Measurements from ENCODE around the gene GNB1L.

GNB1L gene

DNA sequence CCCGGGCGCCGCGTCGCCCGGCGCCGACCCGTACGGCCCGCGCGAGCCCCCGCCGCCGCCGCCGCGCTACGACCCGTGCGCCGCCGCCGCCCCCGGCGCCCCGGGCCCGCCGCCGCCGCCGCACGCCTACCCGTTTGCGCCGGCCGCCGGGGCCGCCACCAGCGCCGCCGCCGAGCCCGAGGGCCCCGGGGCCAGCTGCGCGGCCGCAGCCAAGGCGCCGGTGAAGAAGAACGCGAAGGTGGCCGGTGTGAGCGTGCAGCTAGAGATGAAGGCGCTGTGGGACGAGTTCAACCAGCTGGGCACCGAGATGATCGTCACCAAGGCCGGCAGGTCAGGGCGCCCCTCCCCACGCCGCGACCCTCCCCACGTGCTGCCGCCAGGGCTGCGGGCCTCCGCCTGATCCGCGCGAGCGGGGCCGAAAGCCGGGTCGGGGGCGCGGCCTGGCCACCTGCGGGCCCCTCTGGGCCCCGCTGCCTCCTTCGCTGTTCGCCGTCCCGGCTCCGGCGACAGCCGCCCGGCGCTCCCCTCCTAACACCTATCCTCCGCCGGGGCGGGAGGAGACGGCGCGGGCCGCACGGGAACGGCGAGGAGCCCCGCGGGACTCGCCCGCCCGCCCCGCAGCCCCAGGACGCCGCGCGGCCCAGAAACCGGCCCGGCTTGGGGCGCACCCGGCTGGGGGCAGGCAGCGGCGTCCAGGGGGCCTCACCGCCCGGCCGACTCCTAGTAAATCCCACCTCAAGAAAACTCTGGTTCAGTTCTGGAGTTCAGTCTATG, 93.5 kb downstream of the GNB1L start:
- no peak for DNase-seq (ENCODE audit: low read depth)

DNA sequence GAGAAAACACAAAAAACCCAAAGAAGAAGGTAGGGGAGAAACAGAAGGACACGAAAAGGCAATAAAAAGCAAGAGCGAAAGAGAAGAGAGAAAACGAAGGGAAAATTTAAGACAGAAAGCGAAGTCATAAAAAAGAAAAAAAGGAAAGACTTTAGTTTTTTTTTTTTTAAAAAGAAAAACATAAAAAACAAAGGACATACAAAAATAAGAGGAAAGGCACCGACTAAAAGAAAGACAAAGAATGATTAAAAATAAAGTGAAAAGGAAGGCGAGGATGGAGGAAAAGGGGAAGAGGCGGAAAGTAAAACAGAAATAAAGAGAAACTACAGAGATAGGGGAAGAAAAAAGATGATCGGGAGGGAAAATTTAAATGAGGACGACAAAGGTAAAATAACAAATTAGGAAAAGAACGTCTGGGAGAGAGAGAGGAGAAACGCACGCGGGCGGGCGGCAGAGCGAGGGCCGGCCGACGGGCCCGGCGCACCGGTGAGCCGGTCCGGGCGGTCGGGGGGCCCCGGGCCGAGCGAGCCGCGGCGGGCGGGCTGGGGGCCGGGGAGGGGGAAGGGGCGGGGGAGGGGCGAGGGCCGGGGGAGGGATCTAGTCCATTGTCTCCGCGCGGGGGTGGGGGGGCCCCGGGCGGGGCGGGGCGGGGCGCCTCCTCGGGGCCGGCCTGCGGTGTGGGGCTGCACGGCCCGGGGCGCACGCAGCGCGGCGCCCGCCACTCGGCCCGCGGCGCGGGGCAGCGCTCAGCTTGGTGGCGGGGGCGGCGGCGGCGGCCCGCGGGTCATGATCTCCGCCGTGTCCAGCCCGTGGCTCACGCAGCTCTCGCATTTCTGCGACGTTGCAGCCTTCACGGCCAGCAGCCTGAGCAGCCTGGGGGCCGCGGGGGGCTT, 94.4 kb downstream of the GNB1L start, which contains the start of gene TBX1:
Gene TBX1 (plus strand): TSS at position 721 of the 893 bp plus-strand sequence. CDS start 66 bp downstream, at position 787.
- no peak for DNase-seq (ENCODE audit: low read depth)

DNA sequence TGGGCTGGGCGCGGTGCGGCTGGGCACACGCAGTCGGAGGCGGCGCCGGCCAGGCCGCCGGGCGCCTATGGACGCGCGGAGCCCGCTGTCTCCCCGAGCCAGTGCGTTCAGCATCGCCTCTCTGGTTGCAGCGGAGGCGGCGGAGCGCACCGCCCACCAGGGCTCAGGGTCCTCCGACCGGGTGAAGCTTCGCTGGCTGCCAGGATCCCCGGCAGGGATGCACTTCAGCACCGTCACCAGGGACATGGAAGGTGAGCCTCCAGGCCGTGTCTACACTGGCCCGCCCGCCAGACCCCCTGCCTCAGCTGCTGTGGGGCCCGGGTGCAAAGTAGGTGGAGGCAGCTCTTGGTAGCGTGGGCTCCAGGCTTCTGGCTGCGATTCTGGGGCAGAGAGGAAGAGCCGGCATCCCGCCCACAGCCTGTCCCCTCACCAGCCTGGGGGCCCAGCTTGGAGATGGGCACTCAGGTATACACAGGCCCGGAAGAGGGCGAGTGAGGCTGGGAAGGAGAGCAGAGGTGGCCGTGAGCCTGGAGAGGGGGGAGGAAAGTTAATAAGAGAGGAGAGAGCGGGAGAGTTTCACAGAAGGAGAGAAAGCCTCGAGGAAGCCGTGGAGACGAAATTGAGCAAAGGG, 95.1 kb downstream of the GNB1L start:
- DNase-seq (ENCODE audit: low read depth): no peak

DNA sequence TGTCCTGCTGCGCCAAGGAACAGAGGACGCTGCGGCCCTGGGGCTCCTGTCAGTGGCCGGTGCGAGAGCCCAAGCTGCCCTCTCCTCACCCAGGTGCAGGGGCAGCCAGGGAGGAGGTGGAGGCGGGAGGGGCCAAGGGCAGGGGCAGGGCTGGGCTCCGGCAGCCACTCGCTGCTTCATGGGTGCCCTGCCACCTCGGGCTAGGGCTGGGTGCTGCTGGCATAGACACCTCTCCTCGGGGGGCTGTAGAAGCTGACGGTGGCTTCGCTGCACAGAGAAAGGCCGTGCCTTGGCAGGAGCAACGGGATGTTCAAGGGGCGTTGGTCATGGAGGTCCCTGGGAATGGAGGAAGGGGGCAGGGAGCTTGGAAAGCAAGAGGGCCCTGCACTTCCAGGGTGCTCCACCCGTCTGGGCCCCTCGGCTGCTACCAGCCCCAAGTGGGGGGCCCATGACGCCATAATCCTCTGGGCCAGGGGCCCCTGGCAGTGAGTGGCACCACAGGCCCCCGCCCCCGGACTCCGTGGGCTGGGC, 95.7 kb downstream of the GNB1L start:
- no peak for DNase-seq (ENCODE audit: low read depth)

DNA sequence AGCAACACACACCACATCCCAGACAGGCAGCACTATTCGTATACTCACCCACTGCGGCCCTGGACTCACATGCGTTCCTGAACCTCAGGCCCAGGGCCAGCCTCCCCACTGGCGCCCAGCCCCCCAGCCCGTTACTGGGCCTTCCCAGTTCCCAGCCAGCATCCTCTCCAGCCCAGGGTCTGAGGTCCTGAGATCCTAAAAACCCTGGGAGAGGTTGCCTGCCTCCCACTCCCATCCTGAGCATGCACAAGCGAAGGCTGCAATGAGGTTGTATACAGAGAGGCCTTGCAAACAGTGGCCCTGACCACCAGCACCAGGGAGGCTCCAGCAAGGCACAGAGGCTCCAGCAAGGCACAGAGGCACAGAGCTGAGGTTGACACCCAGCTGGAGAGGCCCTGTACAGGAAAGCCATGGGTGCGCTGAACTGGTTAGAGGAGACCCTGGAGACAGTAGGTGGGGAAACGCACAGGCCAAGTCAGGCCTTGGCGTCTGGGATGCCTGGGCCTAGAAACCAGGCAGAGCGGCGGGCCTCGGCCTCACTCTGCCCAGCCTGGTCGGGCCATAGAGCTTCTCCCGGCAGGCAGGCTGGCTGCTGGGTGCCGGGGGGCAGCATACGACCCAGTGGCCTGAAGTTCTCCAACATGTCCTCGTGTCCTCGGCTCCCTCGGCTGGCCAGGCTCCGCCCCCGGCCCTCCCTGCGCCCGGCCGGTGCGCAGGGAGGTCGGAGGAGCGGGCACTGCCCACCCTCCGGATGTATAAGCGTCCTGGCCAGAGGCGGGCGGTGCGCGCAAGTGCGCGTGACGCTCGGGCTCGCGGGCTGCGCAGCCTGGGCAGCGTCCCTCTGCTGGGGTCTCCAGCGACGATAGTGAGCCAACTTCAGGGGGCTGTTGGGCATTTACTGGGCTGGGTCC, 96.4 kb downstream of the GNB1L start:
- no peak for DNase-seq (ENCODE audit: low read depth)

DNA sequence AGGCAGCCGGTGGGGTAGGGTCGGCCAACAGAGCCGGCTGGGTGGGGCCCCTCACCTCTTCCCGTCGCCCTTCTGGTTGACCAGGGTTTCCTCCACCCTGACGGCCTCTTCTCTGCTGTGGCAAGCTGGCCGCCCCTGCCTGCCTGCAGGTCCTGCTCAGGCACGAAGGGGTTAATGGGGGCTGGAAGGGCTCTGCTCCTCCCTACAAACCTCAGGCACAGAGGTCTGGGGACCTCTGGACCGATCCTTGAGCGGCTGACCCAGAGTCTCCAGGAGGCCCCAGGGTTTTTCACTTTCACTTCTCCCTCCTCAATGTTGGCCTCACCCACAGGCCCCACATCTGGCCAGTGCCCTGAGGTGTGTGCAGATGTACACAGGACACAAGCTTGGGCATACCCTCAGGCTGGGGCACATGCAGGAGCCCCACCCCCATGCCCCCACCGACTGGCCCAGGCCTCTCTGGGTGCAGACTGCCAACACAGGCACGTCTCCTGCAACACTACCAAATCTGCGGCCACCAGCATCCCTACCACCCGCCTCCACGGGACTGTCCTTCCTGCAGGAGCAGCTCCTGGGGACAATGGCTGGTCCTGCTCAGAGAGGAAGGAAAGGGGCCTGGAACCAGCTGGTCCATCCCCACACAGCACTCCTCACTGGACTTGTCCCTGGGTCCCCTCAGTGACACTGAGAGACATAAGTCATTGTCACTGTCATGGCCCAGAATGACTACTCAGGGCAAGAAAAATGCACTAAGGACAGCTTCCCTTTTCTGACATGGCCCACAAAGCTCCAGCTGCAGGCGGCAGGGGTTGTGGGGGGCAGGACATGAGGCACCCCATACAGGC, 97.3 kb downstream of the GNB1L start:
- no peak for DNase-seq (ENCODE audit: low read depth)

DNA sequence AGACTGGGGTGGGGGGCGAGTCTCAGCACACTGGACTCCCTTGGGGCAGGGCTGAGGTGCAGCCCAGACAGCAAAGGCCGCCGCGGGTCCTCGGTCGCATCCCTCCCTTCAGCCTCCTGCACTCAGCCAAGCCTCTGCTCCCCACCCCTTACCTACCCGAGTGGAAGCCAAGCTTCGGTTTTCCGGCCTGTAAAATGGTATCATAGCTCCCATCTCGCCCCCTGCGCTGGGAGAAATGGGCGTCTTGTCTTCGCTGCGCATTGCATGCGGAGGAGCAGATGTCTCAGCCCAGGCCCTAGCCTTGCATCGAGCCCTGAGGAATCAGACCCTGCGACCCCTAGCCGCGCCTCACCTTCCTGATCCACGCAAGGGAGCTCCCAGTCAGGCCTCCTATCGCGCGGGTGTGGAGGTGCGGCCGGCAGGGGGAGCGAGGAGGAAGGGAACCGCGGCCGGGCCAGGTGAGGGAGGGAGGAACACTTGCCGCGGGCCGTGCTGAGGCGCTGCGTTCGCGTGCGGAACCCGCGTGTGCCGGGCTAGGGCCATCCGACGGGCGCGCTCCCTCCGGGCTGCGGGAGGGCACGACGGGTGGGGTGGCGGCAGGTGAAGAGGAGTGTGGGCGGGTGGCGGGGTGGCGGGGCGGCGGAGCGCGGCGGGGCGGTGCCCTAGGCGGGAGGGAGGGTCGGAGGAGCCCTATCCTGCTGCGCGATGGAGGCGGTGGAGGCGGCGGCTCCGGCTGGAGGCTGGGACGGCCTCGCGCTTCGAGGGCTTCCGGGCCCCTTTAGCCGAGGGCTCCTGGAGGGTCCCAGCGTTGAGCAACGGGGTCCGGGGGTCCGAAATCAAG, 98.2 kb downstream of the GNB1L start:
- DNase-seq (ENCODE audit: low read depth): peak; percentile 57

DNA sequence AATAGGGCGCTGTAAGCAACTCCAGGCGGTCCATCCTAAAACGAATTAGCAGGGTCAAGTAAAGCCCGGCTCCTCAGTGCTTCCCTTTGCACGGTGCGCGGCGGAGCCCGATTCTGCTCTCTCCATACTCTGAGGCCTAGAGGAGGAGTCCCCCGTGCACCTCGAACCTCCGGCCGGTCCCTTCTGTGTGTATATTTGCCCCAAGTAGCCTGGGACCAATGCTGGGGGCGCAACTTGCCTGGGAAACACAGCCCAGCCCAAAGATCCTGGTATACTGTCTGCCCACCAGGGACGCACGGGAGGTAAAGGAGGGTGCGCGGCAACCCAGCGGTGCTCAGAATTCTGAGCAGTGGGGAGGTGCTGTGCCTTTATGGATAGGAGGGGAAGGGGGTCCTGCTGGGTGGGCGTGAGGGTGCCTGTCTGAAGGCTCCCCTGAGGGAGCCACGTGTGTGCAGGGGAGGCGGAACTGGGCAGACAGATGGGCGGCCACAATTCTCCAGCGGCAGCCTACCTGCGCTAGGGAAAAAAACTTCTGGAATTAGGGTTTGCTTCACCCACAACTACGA, 98.9 kb downstream of the GNB1L start:
- no peak for DNase-seq (ENCODE audit: low read depth)

DNA sequence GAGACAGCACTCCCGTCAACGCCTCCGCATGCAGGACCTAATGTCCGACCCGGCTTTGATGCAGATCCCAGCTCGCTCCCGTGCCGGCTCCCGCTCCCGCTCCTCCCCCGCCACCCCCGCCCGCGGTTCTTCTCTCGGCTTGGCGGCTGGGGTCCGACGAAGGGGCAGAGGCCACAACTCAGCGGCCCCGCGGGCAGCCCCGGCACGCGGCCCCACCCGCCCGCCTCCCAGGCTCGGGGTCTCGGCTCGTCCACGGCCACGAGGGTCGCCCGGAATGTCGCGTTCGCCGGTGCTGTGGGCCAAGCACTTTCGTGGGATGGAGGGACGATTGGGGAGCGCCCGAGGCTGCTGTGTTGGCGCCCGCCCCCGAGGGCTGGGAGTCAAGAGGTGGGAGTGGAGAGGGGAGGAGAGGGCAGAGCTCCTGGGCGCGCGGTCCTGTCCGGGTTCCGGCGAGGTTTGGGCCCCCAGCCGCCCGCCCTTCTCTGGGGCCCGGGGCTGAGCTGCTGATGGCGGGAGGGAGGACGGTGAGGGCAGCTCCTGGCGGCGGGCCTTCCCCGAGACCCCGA, 99.4 kb downstream of the GNB1L start:
- DNase-seq (ENCODE audit: low read depth): no peak

DNA sequence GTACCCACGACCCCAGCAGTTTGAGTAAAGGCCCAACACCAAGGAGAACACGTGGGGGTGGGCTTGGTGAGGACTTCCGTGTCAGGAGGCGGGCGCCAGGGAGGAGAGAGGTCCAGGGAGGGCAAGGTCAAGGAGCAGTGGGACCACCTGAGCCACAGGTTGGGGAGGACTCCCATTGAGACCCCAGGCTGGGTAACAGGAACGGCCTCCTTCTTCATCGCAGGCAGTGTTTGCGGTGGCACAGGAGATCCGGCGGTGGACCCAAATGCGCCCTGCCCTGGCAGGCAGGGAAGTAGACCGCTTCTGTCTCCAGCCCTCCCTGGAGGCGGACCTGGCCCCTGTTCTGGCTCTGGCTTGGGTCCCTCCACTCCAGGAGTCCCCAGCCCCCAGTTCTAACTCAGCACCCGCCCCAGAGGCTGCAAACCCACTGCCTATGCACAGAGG, 100.0 kb downstream of the GNB1L start:
- DNase-seq (ENCODE audit: low read depth): no peak

DNA sequence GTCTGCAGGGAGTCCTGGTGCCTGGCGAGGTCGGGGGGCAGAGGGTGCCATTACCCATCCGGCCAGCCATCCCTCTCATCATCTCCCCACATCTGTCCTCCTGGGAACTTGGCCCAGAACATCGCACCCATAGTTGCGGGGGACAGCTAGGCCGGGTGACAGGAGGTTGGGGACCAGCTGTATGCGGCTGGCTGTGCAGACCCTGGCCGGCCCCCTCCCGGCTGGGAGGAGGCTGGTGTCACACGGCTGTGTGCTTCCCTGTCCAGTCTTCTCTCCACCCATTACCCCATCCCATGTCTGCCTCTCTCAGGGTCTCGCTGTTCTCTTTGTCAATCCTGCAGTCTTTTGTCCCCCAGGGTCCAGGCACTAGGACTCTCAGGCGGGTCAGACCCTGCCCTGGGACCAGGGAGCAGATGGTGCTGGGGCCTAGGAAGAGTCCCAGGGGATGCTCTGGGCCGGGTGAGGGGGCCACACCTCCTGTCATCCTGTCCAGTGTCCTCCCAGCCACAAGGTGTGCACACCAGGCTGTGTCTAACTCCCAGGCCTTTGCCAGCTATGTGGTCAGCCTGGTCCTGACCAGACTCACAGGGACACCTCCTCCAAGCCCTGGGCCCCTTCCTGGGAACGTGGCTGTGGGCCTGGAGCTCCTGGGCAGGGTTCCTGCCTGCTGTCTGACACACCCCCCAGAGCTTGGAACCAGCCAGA, 100.5 kb downstream of the GNB1L start:
- no peak for DNase-seq (ENCODE audit: low read depth)

DNA sequence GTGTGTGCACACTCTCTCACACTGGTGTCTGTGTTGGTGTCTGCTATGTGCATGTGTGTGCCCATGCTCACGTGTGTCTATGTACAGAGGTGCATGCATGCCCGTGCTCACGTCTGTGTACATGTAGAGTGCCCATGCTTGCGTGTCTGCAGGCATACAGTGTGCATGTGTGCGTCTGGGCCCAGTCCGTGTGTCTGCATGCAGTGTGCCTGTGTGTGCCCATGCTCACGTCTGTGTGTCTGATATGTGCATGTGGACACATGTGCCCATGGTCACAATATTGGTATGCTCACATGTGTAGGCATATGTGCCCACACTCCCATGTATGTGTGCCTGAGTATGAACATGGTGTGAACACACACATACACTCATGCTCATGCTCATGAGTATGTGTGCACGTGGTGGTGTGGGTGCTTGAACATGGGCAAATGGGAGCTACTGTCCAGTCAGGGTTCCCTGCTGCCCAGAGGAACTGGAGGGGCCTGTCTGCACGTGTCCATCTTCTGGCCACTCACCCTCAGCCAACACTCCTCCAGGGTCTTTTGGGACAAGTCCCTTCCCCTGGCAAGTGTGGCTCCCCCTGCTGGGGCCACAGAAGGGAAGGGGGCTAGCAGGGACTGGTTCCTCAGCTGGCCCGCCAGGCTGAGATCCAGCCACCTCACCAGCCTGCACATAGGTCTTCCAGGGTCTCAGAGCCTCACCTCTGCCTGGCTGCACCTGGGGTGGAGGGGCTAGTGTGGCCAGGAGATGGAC, 101.4 kb downstream of the GNB1L start:
- no peak for DNase-seq (ENCODE audit: low read depth)

DNA sequence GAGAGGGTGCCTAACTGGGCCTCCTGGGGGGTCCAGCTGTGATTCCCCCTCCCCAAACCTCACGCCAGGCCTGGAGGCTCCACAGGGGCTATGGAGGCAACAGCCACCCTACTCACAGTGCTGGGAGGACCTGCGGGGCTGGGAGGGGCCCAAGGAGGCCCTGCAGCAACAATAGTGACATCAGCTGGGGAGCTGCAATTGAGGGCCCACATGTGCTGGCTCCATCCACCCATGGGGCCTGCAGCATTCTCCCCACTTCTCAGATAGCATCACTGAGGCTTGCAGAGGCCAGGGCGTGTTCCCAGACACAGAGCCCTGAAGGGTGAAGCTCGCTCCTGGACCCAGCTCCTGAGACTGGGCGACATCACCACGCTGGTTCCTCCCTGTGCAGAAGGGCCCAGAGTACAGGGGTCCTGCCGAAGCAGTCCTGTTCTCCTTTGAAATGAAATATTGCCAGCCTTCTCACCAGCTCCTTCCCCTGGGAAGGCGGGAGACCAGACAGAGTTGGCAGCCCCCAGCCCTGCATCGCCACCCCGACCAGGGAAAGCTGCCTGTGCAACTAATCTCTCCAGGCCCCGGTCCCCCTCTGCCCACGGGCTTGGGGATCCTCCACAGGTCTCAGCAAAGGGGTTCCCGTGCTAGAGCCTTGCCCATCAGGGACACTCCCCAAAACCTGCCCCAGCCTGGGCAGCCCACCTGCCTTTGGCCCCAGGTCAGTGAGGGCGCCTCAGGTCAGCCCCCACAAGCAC, 103.0 kb downstream of the GNB1L start:
- DNase-seq (ENCODE audit: low read depth): no peak

DNA sequence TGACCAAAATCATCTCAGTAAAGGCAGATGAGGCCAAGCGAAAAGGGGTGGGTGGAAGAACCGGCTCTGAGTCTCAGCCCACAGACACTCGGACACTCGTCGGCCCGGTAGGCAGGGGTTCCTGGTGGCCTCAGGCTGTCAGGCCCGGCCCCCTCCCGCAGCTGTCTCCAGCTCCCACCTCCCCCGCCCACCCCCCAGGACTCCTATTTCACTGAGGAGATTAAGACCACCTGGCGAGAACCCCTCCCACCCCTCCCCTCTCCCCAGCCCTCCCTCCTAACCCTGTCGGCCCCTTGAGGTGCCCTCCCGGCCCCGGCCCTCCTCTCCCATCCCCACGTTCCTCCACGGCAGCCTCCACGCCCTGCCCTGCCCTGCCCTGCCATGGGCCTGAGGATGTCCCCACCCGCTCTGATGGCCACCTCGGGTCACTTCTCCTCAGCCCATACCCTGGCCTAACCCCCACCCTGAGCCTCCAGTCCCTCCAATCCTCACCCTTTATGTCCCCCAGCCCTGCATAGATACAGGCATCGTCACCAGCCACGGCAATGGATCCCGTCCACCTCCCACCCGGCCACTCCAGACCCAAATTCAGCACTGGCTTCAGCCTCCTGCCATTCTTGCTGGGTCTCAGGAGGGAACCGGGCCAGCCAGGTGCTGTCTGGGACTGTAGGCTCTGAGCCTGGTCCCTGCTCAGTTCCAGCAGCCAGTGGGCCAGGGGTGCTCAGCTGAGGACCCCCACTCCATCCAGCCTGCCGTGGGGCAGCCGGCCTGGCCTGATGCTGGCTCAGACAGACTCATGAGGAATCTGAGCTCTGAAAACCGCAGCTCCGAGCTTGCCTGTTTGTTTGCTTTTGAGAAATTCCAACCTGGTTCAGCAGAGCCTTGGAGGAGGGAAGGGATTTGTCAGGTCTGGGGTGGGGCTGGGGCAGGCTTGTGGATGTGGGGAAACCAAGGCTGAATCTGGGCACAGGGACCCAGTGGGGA, 103.9 kb downstream of the GNB1L start:
- DNase-seq (ENCODE audit: low read depth): no peak

DNA sequence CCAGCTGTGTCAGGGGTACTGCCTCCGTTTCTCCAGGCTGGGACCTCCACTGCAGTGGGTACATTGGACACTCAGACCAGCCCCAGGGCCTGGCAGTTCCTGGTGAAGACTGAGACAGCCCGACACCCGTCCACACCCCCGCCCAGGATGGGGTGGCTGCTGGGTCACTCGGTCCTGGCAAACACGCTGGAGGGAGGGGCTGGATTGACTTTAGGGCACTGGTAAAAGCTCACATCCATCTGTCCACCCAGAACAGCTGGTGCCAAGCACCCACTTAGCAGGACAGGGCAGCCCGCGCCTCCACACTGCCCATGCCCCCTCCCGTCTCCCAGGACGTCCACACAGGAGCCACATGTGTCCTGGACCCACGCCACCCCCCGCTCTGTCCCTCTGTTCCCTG, 104.8 kb downstream of the GNB1L start:
- DNase-seq (ENCODE audit: low read depth): no peak
